GM21786 (cell line): ENCODE results near the gene KIF1B.
"Not testable (repeated sequence)": the region's sequence is repeated elsewhere in the genome, so short reads cannot be mapped to it uniquely, and the experiment has no call there.

Experiments used
- ATAC-seq: cut with Tn5 transposase; IDR thresholded peaks from one replicate; pipeline ENCODE4 v1.9.1; 2021; ENCODE audit not compliant: unreplicated experiment

KIF1B gene

GRCh38 chr1:10326251-10326650 lies 115.9 kb downstream of the KIF1B start:
- ATAC-seq = no peak

GRCh38 chr1:10328180-10328963 lies 118.0 kb downstream of the KIF1B start:
- ATAC-seq = no peak

GRCh38 chr1:10337436-10337835 lies 127.1 kb downstream of the KIF1B start:
- no peak for ATAC-seq

- ATAC-seq = no peak
Measured at GRCh38 chr1:10338047-10338446, 127.7 kb downstream of the KIF1B start.

GRCh38 chr1:10338611-10339010 lies 128.2 kb downstream of the KIF1B start:
- no peak for ATAC-seq

GRCh38 chr1:10339036-10339567 lies 128.7 kb downstream of the KIF1B start:
- no peak for ATAC-seq

- ATAC-seq = no peak
Measured at GRCh38 chr1:10339815-10340214, 129.4 kb downstream of the KIF1B start.

- ATAC-seq = no peak
Measured at GRCh38 chr1:10340930-10341590, 130.7 kb downstream of the KIF1B start.

GRCh38 chr1:10347109-10347508 lies 136.7 kb downstream of the KIF1B start:
- ATAC-seq = no peak

GRCh38 chr1:10353282-10353681 lies 142.9 kb downstream of the KIF1B start:
- ATAC-seq = no peak

GRCh38 chr1:10353693-10354092 lies 143.3 kb downstream of the KIF1B start:
- no peak for ATAC-seq

- ATAC-seq = no peak
Measured at GRCh38 chr1:10360045-10360444, 149.7 kb downstream of the KIF1B start.

GRCh38 chr1:10361515-10361914 lies 151.1 kb downstream of the KIF1B start:
- no peak for ATAC-seq

GRCh38 chr1:10368194-10368593 lies 157.8 kb downstream of the KIF1B start:
- ATAC-seq = no peak

- no peak for ATAC-seq
Measured at GRCh38 chr1:10374442-10374860, 164.1 kb downstream of the KIF1B start.

GRCh38 chr1:10377365-10378029 lies 167.1 kb downstream of the KIF1B start:
- not testable (repeated sequence) for ATAC-seq

GRCh38 chr1:10378081-10378841 lies 167.9 kb downstream of the KIF1B start:
- no peak for ATAC-seq

GRCh38 chr1:10379101-10379620 lies 168.8 kb downstream of the KIF1B start:
- ATAC-seq = no peak

GRCh38 chr1:10379676-10380075 lies 169.3 kb downstream of the KIF1B start:
- ATAC-seq = no peak

GRCh38 chr1:10380594-10381275 lies 170.4 kb downstream of the KIF1B start:
- no peak for ATAC-seq
